Measurements from ENCODE around the gene HACD3.
A peak's percentile ranks its signal among the peaks of the same experiment; 100 is the strongest.
"Not testable (repeated sequence)": the region's sequence is repeated elsewhere in the genome, so short reads cannot be mapped to it uniquely, and the experiment has no call there.

The HACD3 gene

DNA sequence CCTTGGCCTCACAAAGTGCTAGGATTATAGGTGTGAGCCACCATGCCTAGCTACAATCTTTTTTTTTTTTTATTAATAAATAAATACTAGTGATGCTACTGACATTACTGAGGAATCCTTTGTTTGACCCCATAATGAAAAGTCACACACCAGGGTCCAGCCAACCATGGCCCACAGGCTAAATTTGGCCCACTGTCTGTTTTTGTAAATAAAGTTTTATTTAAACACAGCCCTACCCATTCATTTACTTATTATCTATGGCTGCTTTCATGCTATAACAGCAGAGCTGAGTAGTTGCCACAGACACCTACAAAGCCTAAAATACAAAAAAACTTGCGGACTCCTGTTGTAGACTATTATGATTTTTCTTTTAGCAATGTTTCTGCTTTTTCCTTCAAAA is 73.3 kb downstream of the HACD3 start:
- no peak for DNase-seq

DNA sequence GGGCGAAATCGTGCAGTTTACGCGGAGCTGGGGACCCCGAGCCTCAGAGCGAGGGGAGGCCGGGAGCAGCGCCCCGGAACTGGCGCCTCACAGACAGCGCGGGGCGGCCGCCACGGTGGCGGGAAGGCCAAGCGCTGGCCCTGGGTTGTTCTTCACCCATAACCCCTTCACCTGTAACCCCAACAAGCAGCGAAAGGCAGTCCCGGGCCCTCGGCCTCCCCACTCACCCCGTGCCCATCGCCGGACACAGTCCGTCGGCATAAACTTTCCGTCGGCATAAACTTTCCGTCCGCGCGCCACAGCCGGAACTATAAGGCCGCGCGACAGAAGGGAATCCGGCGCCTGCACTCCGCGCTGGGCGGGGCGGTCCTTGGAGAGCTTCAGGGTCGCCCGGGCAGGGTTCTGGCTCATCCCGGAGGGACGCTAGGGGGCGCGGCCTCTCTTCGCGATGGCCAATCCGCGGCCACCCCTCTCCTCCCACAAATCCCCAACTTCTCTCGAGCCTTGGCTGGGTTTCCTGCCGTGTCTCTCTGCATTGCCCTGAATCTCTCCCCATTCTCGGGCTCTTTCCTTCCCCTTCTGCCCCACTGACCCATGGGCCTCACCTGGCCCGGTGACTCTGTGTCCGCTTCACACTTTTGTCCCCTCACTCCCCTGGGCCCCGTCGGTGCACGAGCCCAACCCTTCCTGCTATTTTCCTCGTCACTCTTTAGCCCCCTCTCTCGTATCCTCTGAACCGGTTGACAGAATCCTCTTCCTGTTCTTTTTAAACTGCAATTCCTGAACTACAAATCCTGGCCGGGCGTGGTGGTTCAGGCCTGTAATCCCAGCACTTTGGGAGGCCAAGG is 80.8 kb downstream of the HACD3 start, which contains the start of gene INTS14:
TSS of gene INTS14 (minus strand) at position 261 of the 848 bp plus-strand sequence. CDS start 3,751 bp downstream, outside the sequence.
- DNase-seq = peak; percentile 92 to 97

DNA sequence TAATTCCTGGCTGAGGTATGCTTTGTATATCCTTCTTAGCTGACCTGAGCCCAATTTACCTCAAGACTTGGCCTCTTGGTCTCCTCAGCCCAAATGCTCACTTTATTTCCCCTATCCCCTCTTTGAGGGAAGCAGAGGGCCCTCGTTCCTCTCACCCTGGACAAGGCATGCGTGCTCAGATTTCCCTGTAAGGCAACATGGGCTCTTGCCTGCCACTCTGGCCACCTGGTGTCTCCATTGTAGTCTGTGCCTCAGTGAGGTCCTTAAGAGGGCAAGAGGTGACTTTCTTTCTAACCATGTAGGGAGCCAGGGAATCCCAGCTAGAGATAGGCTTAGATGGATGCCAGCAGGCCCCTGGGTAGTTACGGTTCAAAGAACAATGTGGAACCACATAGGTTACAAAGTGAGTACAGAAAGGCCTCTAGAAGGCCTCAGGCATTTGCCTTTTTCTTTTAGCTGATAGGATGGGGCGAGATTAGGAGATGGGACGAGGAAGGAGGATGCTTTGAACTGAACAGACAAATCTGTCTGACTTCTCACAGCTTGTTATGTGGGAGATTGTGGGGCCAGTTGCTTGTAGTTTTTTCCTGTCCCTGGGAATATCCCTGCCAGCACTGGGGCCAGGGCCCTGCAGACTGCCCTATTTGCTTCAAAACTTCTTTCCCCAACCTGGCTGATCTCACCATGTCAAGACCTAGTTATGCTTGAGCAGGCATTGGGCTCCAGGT is 81.8 kb downstream of the HACD3 start:
- DNase-seq = no peak

DNA sequence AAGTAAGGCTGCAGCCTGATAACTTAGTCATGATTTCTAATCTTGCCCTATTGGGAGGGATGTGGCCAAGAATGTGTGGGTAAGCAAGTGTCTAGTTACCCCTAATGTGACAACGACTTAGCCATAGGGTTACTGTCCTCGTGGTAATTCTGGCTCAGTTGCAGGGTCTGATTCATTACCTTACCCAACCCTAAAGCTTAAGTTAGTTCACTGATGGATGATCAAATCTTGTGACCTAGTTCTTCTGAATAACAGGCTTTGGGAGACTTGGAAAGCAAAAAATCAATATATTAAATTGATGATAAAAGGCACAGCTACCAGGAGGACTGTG is 82.3 kb downstream of the HACD3 start:
- DNase-seq = no peak

DNA sequence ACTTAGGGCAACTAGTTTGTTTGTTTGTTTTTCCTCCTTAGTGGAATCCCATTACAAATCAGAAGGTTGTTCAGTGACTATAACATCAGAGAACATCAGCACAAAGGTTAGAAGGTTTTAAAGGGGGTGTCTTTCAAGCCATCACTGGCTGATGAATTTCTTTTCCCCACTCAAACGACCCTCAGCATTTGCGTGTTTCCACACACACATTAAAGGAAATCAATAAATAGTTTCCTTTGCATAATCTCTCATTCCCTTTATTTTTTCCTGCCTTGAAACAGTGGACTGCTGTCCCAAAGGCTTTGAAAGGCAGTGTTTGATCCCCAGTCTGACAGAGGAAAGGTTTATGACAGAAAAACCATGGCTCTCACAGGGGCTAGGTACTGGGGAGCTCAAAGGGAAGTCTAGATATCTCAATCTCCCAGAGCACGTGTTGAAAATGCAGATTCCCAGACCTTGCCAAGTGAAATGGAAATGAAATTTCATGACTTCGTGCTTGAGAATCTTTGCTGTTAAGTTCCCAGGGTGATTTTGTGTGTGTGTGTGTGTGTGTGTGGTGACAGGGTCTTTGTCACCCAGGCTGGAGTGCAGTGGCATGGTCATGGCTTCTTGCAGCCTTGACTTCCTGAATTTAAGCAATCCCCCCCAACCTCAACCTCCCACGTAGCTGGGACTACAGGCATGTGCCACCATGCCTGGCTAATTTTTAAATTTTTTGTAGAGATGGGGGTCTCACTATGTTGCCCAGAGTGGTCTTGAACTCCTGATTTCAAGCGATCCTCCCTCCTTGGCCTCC is 82.9 kb downstream of the HACD3 start:
- no peak for DNase-seq

DNA sequence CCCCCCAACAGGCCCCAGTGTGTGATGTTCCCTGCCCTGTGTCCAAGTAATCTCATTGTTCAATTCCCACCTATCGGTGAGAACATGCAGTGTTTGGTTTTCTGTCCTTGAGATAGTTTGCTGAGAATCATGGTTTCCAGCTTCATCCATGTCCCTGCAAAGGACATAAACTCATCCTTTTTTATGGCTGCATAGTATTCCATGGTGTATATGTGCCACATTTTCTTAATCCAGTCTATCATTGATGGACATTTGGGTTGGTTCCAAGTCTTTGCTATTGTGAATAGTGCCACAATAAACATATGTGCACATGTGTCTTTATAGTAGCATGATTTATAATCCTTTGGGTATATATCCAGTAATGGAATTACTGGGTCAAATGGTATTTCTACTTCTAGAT is 85.6 kb downstream of the HACD3 start:
- DNase-seq = not testable (repeated sequence)

DNA sequence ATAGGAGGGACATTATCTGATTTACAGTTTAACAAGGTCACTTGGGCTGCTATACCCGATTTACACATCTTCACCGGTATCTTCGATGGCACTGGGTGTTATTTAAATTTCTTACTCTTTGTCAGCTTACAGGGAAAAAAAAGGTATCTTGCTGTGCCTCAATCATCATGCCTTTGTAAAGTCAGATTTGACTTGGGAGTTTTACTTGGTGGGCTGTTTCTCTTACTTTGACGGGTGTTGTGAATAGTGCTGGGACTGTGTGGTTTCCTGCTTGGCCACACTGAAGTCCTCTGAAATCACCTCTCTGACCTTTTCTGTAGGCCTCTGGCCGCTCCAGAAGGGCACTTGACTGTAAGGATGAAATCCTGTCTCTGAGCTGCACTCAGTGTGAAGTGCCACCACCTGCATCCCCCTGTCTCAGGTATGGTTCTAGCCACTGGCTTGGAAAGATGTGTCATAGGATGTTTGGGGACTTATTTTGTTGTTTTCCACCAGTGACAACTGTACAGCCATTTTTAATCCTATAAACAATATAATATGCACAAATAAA is 88.4 kb downstream of the HACD3 start:
- DNase-seq = no peak

DNA sequence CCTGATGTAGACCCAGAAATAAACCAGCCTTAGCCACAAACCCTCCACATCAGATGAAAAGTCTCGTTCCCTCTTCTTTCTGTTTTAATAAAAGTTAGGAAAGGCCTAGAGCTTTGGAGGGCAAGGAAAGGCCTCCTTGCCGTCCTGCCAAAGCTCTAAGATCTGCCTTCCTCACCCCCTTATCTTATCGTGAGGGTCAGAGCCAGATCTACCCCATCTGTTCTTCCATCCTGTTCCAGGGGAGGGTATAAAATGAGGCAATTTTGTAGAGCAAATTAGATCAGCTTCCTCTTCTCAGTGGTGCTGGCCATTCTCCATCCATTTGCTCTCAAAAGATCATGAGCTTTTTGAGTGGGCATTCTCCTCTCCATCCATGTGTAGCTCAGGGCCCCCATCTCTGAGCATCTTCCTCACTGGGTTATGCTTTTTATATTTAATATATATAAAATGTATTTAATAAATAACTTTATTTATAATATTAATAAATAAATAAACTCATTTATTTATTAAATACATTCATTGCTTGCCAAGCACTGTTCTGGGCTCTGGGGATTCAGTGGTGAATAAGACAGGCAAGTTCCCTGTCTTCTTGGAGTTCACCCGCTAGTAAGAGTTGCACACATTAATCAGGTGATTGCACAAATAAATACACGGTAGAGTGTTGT is 89.5 kb downstream of the HACD3 start:
- no peak for DNase-seq

DNA sequence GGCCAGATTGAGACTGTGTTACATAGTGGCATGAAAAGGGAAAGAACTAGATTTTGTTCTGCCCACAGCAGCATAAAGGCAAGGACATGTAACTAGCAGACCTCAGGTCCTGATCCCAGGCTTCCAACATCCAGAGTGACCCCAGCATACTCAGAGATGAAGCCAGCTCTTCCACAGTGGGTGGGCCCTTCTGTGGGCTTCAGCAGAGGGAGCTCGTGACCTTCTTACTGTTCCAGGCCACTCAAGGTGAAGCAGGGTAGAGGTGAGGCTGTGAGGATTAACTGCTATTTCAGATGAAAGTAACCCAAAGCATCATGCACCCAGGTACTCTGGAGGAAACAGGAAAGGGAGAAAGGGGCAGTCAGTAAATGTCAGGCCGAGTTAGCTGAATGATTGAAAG is 90.6 kb downstream of the HACD3 start:
- DNase-seq = no peak

DNA sequence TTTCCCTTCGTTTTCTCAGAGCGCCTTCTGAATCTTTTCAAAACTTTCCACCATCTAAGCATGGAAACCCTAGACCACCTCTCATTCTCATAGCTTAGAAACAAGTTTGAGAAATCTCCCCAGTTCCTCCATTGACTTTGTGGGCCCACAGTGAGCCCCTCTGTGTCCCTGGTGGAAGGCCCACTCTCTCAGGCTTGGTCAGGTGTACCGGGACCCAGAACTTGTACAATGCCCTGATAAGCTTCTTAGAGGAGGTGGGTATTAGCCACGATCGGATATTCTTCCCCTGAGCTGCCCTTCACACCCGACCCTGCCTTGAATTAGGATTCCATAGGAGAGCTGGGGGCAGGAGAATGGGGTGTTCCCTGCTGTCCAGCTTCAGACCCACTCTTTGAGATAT is 91.4 kb downstream of the HACD3 start, which contains the start of gene SLC24A1:
TSS of gene SLC24A1 (plus strand) at position 301 of the 400 bp plus-strand sequence. CDS start 2,143 bp downstream, outside the sequence.
- no peak for DNase-seq

DNA sequence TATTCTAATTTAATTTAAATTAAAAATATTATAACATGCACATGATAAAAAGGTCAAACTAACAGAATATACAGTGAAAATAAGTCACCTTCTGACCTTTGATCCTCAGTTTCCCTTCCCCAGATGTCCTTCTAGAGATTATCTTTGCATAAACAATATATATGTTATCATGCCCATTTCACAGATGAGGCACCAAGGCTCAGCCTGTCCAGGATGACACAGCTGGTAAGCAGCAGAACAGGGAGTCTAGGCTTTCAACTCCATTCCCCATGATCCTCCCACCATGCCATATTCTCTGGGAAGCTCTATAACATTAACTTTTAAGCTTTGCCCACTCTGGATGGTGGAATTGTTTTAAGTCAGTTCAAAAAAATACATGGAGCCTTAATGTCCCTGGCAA is 92.8 kb downstream of the HACD3 start:
- no peak for DNase-seq

DNA sequence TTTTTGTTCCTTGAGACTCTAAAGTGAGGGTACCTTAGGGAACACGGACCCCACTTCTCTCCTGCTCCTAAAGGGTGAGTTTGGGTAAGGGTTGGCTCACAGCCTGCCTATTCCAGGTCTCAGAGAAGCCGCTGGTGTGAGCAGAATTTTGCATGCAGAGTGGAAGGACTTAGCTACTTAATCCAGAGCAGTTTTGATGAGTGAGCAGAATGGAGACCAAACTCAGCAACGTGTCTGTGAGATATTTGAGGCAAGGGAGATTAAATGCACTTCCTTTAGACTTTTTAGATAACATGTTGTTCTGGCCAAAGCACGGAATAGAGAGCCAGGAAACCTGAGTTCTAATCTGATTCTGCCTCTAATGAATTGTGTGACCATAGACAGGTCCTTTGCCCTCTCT is 96.6 kb downstream of the HACD3 start:
- DNase-seq = no peak

Measured in stimulated activated CD4-positive, alpha-beta T cell treated with anti-CD3 and anti-CD28 coated beads, Interleukin-4, amount 100 ng/mL, for 4 hours (primary cell).